HEK293 (cell line): ENCODE results near the gene ATP5F1A.
A peak's percentile ranks its signal among the peaks of the same experiment; 100 is the strongest.

ENCODE experiments used
- GLIS1 ChIP-seq: fragments of 450-650 bp; formaldehyde crosslinking; IDR thresholded peaks from 2 replicates; pipeline ENCODE4 v1.5.1; 2016; ENCODE audit warnings: missing biosample characterization, missing genetic modification characterization
- HOXC10 ChIP-seq: sonication (generic); formaldehyde crosslinking; IDR thresholded peaks from 2 replicates; pipeline ENCODE4 v1.8.1; 2023; ENCODE audit warnings: mild to moderate bottlenecking, missing genetic modification reagents
- PRDM4 ChIP-seq: fragments of 450-650 bp; formaldehyde crosslinking; IDR thresholded peaks from 2 replicates; pipeline ENCODE4 v1.5.1; 2017; ENCODE audit warnings: missing biosample characterization, missing genetic modification characterization
- SCRT2 ChIP-seq: fragments of 450-650 bp; formaldehyde crosslinking; IDR thresholded peaks from 2 replicates; pipeline ENCODE4 v1.5.1; 2016; ENCODE audit warnings: missing biosample characterization, missing genetic modification characterization
- SETDB1 ChIP-seq: IDR thresholded peaks from one replicate; pipeline ENCODE4 v1.6.1; 2017; ENCODE audit warnings: mild to moderate bottlenecking, low read length, moderate library complexity, mixed read lengths; ENCODE audit not compliant: insufficient read length
- SP2 ChIP-seq: fragments of 450-650 bp; formaldehyde crosslinking; IDR thresholded peaks from 2 replicates; pipeline ENCODE4 v1.5.1; 2016; ENCODE audit warnings: missing biosample characterization, missing genetic modification characterization
- YY1 ChIP-seq: fragments of 450-650 bp; formaldehyde crosslinking; IDR thresholded peaks from 2 replicates; pipeline ENCODE4 v1.5.1; 2018; ENCODE audit warnings: missing biosample characterization, missing genetic modification characterization
- ZBTB1 ChIP-seq: fragments of 450-650 bp; formaldehyde crosslinking; IDR thresholded peaks from 2 replicates; pipeline ENCODE4 v1.5.1; 2016; ENCODE audit warnings: missing biosample characterization, missing genetic modification characterization
- ZBTB44 ChIP-seq: fragments of 450-650 bp; IDR thresholded peaks from 2 replicates; pipeline ENCODE4 v1.5.1; 2018; ENCODE audit warnings: missing biosample characterization, mild to moderate bottlenecking, missing genetic modification characterization
- ZBTB7A ChIP-seq: fragments of 450-650 bp; formaldehyde crosslinking; IDR thresholded peaks from 2 replicates; pipeline ENCODE4 v1.5.1; 2016; ENCODE audit warnings: low read depth, missing biosample characterization, missing genetic modification characterization
- ZFP69B ChIP-seq: fragments of 450-650 bp; formaldehyde crosslinking; IDR thresholded peaks from 2 replicates; pipeline ENCODE4 v1.5.1; 2016; ENCODE audit warnings: missing biosample characterization, missing genetic modification characterization
- ZNF175 ChIP-seq: fragments of 450-650 bp; formaldehyde crosslinking; IDR thresholded peaks from 2 replicates; pipeline ENCODE4 v1.5.1; 2016; ENCODE audit warnings: missing biosample characterization, missing genetic modification characterization
- ZNF211 ChIP-seq: fragments of 450-650 bp; formaldehyde crosslinking; IDR thresholded peaks from 2 replicates; pipeline ENCODE4 v1.5.1; 2016; ENCODE audit warnings: low read depth, missing biosample characterization, missing genetic modification characterization
- ZNF223 ChIP-seq: fragments of 450-650 bp; formaldehyde crosslinking; IDR thresholded peaks from 2 replicates; pipeline ENCODE4 v1.5.1; 2016; ENCODE audit warnings: missing biosample characterization, missing genetic modification characterization
- ZNF26 ChIP-seq: fragments of 450-650 bp; formaldehyde crosslinking; IDR thresholded peaks from 2 replicates; pipeline ENCODE4 v1.5.1; 2016; ENCODE audit warnings: missing biosample characterization, missing genetic modification characterization
- ZNF280C ChIP-seq: fragments of 450-650 bp; formaldehyde crosslinking; IDR thresholded peaks from 2 replicates; pipeline ENCODE4 v1.5.1; 2016; ENCODE audit warnings: missing biosample characterization, missing genetic modification characterization
- ZNF292 ChIP-seq: fragments of 450-650 bp; formaldehyde crosslinking; IDR thresholded peaks from 2 replicates; pipeline ENCODE4 v1.5.1; 2016; ENCODE audit warnings: low read depth, missing biosample characterization, missing genetic modification characterization, borderline replicate concordance
- ZNF354C ChIP-seq: fragments of 450-650 bp; formaldehyde crosslinking; IDR thresholded peaks from 2 replicates; pipeline ENCODE4 v1.5.1; 2016; ENCODE audit warnings: missing biosample characterization, missing genetic modification characterization, low read depth, borderline replicate concordance
- ZNF501 ChIP-seq: fragments of 450-650 bp; formaldehyde crosslinking; IDR thresholded peaks from 2 replicates; pipeline ENCODE4 v1.5.1; 2016; ENCODE audit warnings: missing biosample characterization, missing genetic modification characterization
- ZNF530 ChIP-seq: fragments of 450-650 bp; formaldehyde crosslinking; IDR thresholded peaks from 2 replicates; pipeline ENCODE4 v1.5.1; 2016; ENCODE audit warnings: low read depth, missing biosample characterization, missing genetic modification characterization
- ZNF548 ChIP-seq: fragments of 450-650 bp; formaldehyde crosslinking; IDR thresholded peaks from 2 replicates; pipeline ENCODE4 v1.5.1; 2016; ENCODE audit warnings: missing biosample characterization, missing genetic modification characterization
- ZNF558 ChIP-seq: fragments of 450-650 bp; formaldehyde crosslinking; IDR thresholded peaks from 2 replicates; pipeline ENCODE4 v1.5.1; 2016; ENCODE audit warnings: missing biosample characterization, missing genetic modification characterization
- ZNF560 ChIP-seq: fragments of 450-650 bp; formaldehyde crosslinking; IDR thresholded peaks from 2 replicates; pipeline ENCODE4 v1.5.1; 2017; ENCODE audit warnings: missing biosample characterization, missing genetic modification characterization, borderline replicate concordance
- ZNF571 ChIP-seq: fragments of 450-650 bp; formaldehyde crosslinking; IDR thresholded peaks from 2 replicates; pipeline ENCODE4 v1.5.0; 2017; ENCODE audit warnings: missing biosample characterization, missing genetic modification characterization
- ZNF623 ChIP-seq: fragments of 450-650 bp; formaldehyde crosslinking; IDR thresholded peaks from 2 replicates; pipeline ENCODE4 v1.5.1; 2016; ENCODE audit warnings: missing biosample characterization, missing genetic modification characterization
- ZNF626 ChIP-seq: fragments of 450-650 bp; sonication (Bioruptor Pico); formaldehyde crosslinking; IDR thresholded peaks from 2 replicates; pipeline ENCODE4 v1.5.1; 2018; ENCODE audit warnings: missing biosample characterization, missing genetic modification characterization, inconsistent platforms
- ZNF660 ChIP-seq: fragments of 450-650 bp; IDR thresholded peaks from 2 replicates; pipeline ENCODE4 v1.5.1; 2018; ENCODE audit warnings: missing biosample characterization, mild to moderate bottlenecking, missing genetic modification characterization
- ZNF692 ChIP-seq: fragments of 450-650 bp; formaldehyde crosslinking; IDR thresholded peaks from 2 replicates; pipeline ENCODE4 v1.5.1; 2016; ENCODE audit warnings: missing biosample characterization, missing genetic modification characterization
- ZNF76 ChIP-seq: fragments of 450-650 bp; formaldehyde crosslinking; IDR thresholded peaks from 2 replicates; pipeline ENCODE4; 2016; ENCODE audit warnings: low read depth, missing biosample characterization, missing genetic modification characterization, borderline replicate concordance
- ZNF768 ChIP-seq: fragments of 450-650 bp; formaldehyde crosslinking; IDR thresholded peaks from 2 replicates; pipeline ENCODE4 v1.5.1; 2018; ENCODE audit warnings: missing biosample characterization, mild to moderate bottlenecking, missing genetic modification characterization

ATP5F1A gene

GRCh38 chr18:46097801-46098615, at the start of gene ATP5F1A (continued):
- TF ChIP-seq HOXC10 (CRISPR knock-in tag) = no peak
- TF ChIP-seq ZNF26 (tag by site-specific recombination) = no peak
- no peak for TF ChIP-seq ZBTB7A (tag by site-specific recombination)
- no peak for TF ChIP-seq ZNF660 (tag by site-specific recombination)
- TF ChIP-seq ZNF548 (tag by site-specific recombination) = no peak
- TF ChIP-seq ZNF175 (tag by site-specific recombination) = no peak
- TF ChIP-seq ZBTB44 = no peak
- TF ChIP-seq ZNF623 (tag by site-specific recombination) = no peak
- peak; percentile 93 for TF ChIP-seq YY1 (tag by site-specific recombination)
- 0 out of 2 replicates have a peak, but pooled peaks have one; percentile 38 for TF ChIP-seq ZFP69B
- no peak for TF ChIP-seq ZBTB1 (tag by site-specific recombination)
- peak; percentile 84 for TF ChIP-seq GLIS1 (tag by site-specific recombination)
- TF ChIP-seq ZNF76 (tag by site-specific recombination) = no peak
- no peak for TF ChIP-seq ZNF530
- peak; percentile 65; the same call in 1 of the 2 replicates for TF ChIP-seq ZNF692
- no peak for TF ChIP-seq ZNF211
- no peak for TF ChIP-seq ZNF280C (tag by site-specific recombination)
- TF ChIP-seq SETDB1 = no peak
- no peak for TF ChIP-seq ZNF571 (tag by site-specific recombination)
- TF ChIP-seq ZNF558 (tag by site-specific recombination) = no peak
- TF ChIP-seq ZNF626 (tag by site-specific recombination) = no peak
- TF ChIP-seq ZNF223 = no peak
- no peak for TF ChIP-seq ZNF560
- TF ChIP-seq PRDM4 (tag by site-specific recombination) = no peak
- no peak for TF ChIP-seq ZNF354C (tag by site-specific recombination)
- TF ChIP-seq SCRT2 (tag by site-specific recombination) = peak; percentile 46; the same call in 1 of the 2 replicates
- TF ChIP-seq ZNF501 (tag by site-specific recombination) = peak; percentile 95
- TF ChIP-seq ZNF292 (tag by site-specific recombination) = no peak
- no peak for TF ChIP-seq ZNF768
- TF ChIP-seq SP2 = peak; percentile 61
